ENCODE data around the gene TMEM115.

TMEM115 gene

GRCh38 chr3:50401978-50402595, 42.8 kb upstream of the TMEM115 start:
- Histone ChIP-seq H3K4me1 (ENCODE audit: low read length) (no peaks in the 10 kb centered on the region), H4K20me1 (ENCODE audit: insufficient read depth, low read length) (peaks cover 31% of the 10 kb centered on the region), H3K27ac (ENCODE audit: low read length) (no peak overlapping the region), H3K79me2 (ENCODE audit: low read length) (no peaks in the 10 kb centered on the region), H3K9ac (ENCODE audit: low read length) (no peak overlapping the region), H3K4me2 (ENCODE audit: low read length) (no peak overlapping the region), H3K4me3 (ENCODE audit: low read length) (no peak overlapping the region), H3K36me3 (replicated peaks; ENCODE audit: low read depth, low read length) (no peaks in the 10 kb centered on the region), H3K27me3 (ENCODE audit: low read depth, low read length) (peaks cover 42% of the 10 kb centered on the region), H3K9me3 (ENCODE audit: insufficient read depth, low read length) (no peaks in the 10 kb centered on the region), H2AFZ (ENCODE audit: low read depth, low read length) (no peak overlapping the region)
- TF ChIP-seq EZH2phosphoT487 (IDR thresholded peaks at IDR 0.05; ENCODE audit: low read depth) (no peak), CTCF (IDR thresholded peaks at IDR 0.05; ENCODE audit: low read depth, low read length) (no peak)

GRCh38 chr3:50396502-50396901, 37.2 kb upstream of the TMEM115 start:
- Histone ChIP-seq H3K79me2 (ENCODE audit: low read length) (no peaks in the 10 kb centered on the region), H3K4me3 (ENCODE audit: low read length) (no peak overlapping the region), H3K27me3 (ENCODE audit: low read depth, low read length) (peaks cover 18% of the 10 kb centered on the region), H3K4me1 (ENCODE audit: low read length) (peaks cover 10% of the 10 kb centered on the region), H2AFZ (ENCODE audit: low read depth, low read length) (no peak overlapping the region), H3K27ac (ENCODE audit: low read length) (no peak overlapping the region), H3K9ac (ENCODE audit: low read length) (no peak overlapping the region), H3K9me3 (ENCODE audit: insufficient read depth, low read length) (no peaks in the 10 kb centered on the region), H3K4me2 (ENCODE audit: low read length) (no peak overlapping the region), H4K20me1 (ENCODE audit: insufficient read depth, low read length) (no peaks in the 10 kb centered on the region), H3K36me3 (replicated peaks; ENCODE audit: low read depth, low read length) (no peaks in the 10 kb centered on the region)
- TF ChIP-seq CTCF (IDR thresholded peaks at IDR 0.05; ENCODE audit: low read depth, low read length) (no peak), EZH2phosphoT487 (IDR thresholded peaks at IDR 0.05; ENCODE audit: low read depth) (no peak)

- Histone ChIP-seq H3K9me3 (ENCODE audit: insufficient read depth, low read length) (no peaks in the 10 kb centered on the region), H3K27me3 (ENCODE audit: low read depth, low read length) (peaks cover 11% of the 10 kb centered on the region; the same call in 1 of the 2 replicates), H3K36me3 (replicated peaks; ENCODE audit: low read depth, low read length) (no peaks in the 10 kb centered on the region), H3K4me1 (ENCODE audit: low read length) (peaks cover 10% of the 10 kb centered on the region), H3K9ac (ENCODE audit: low read length) (no peak overlapping the region), H3K79me2 (ENCODE audit: low read length) (no peaks in the 10 kb centered on the region), H4K20me1 (ENCODE audit: insufficient read depth, low read length) (no peaks in the 10 kb centered on the region), H3K4me3 (ENCODE audit: low read length) (no peak overlapping the region), H2AFZ (ENCODE audit: low read depth, low read length) (no peak overlapping the region), H3K27ac (ENCODE audit: low read length) (no peak overlapping the region), H3K4me2 (ENCODE audit: low read length) (peak overlapping the region; percentile 25)
- TF ChIP-seq CTCF (IDR thresholded peaks at IDR 0.05; ENCODE audit: low read depth, low read length) (no peak), EZH2phosphoT487 (IDR thresholded peaks at IDR 0.05; ENCODE audit: low read depth) (no peak)
These were observed 35.9 kb upstream of the TMEM115 start for GRCh38 chr3:50395070-50395860.

- H3K36me3 ChIP-seq (replicated peaks; ENCODE audit: low read depth, low read length): no peaks in the 10 kb centered on the region
- no peak overlapping the region for H3K9ac ChIP-seq (ENCODE audit: low read length)
- H3K4me2 ChIP-seq (ENCODE audit: low read length): no peak overlapping the region
- no peak overlapping the region for H3K27ac ChIP-seq (ENCODE audit: low read length)
- peaks cover 10% of the 10 kb centered on the region for H3K4me1 ChIP-seq (ENCODE audit: low read length)
- no peaks in the 10 kb centered on the region for H3K9me3 ChIP-seq (ENCODE audit: insufficient read depth, low read length)
- no peak overlapping the region for H2AFZ ChIP-seq (ENCODE audit: low read depth, low read length)
- H3K79me2 ChIP-seq (ENCODE audit: low read length): no peaks in the 10 kb centered on the region
- H3K27me3 ChIP-seq (ENCODE audit: low read depth, low read length): no peaks in the 10 kb centered on the region
- H3K4me3 ChIP-seq (ENCODE audit: low read length): no peak overlapping the region
- no peaks in the 10 kb centered on the region for H4K20me1 ChIP-seq (ENCODE audit: insufficient read depth, low read length)
- TF ChIP-seq CTCF (IDR thresholded peaks at IDR 0.05; ENCODE audit: low read depth, low read length): no peak
- TF ChIP-seq EZH2phosphoT487 (IDR thresholded peaks at IDR 0.05; ENCODE audit: low read depth): no peak
These were observed 33.7 kb upstream of the TMEM115 start for GRCh38 chr3:50393061-50393460.
